Adipocyte (in vitro differentiated cells): Measurements from ENCODE around the gene CDH4.

Experiments used
- DNase-seq: peaks from one replicate; pipeline ENCODE4 v3.0.0-alpha.2; 2015; ENCODE audit warnings: low read depth
- H3K27me3 ChIP-seq: replicated peaks from 2 replicates; pipeline ENCODE4 v1.7.0; 2013; ENCODE audit warnings: mild to moderate bottlenecking, low read length, moderate library complexity; ENCODE audit not compliant: control insufficient read depth, insufficient read depth
- H3K36me3 ChIP-seq: 2 replicates; pipeline ENCODE4 v1.7.0; 2013; ENCODE audit warnings: low read length, mild to moderate bottlenecking, moderate library complexity; ENCODE audit not compliant: control insufficient read depth, insufficient read depth, severe bottlenecking
- H3K4me1 ChIP-seq: 2 replicates; pipeline ENCODE4 v1.7.0; 2013; ENCODE audit warnings: mild to moderate bottlenecking, low read length, moderate library complexity; ENCODE audit not compliant: control insufficient read depth, insufficient read depth
- H3K4me3 ChIP-seq: 2 replicates; pipeline ENCODE4 v1.7.0; 2013; ENCODE audit warnings: mild to moderate bottlenecking, low read length, moderate library complexity
- H3K9ac ChIP-seq: 2 replicates; pipeline ENCODE4 v1.7.0; 2013; ENCODE audit warnings: mild to moderate bottlenecking, low read length, moderate library complexity
- H3K9me3 ChIP-seq: 2 replicates; pipeline ENCODE4 v1.7.0; 2013; ENCODE audit warnings: mild to moderate bottlenecking, low read length, moderate library complexity; ENCODE audit not compliant: control insufficient read depth

Gene CDH4

GRCh38 chr20:61927193-61927825 lies 675.2 kb downstream of the CDH4 start:
- H3K4me1 ChIP-seq: no peaks in the 10 kb centered on the region
- no peak for DNase-seq
- no peaks in the 10 kb centered on the region for H3K9me3 ChIP-seq
- peaks cover 4% of the 10 kb centered on the region for H3K27me3 ChIP-seq
- H3K9ac ChIP-seq: no peak overlapping the region
- no peaks in the 10 kb centered on the region for H3K36me3 ChIP-seq
- H3K4me3 ChIP-seq: no peak overlapping the region

GRCh38 chr20:61927826-61928541 lies 675.9 kb downstream of the CDH4 start:
- Histone ChIP-seq H3K4me1 (no peaks in the 10 kb centered on the region), H3K9me3 (no peaks in the 10 kb centered on the region), H3K9ac (no peak overlapping the region), H3K36me3 (no peaks in the 10 kb centered on the region), H3K4me3 (no peak overlapping the region), H3K27me3 (no peaks in the 10 kb centered on the region)
- no peak for DNase-seq

- H3K9me3 ChIP-seq: no peaks in the 10 kb centered on the region
- H3K9ac ChIP-seq: no peak overlapping the region
- H3K27me3 ChIP-seq: no peaks in the 10 kb centered on the region
- DNase-seq: no peak
- no peaks in the 10 kb centered on the region for H3K36me3 ChIP-seq
- no peaks in the 10 kb centered on the region for H3K4me1 ChIP-seq
- no peak overlapping the region for H3K4me3 ChIP-seq
Measured at GRCh38 chr20:61929561-61929960, 677.5 kb downstream of the CDH4 start.

- H3K4me1 ChIP-seq: no peaks in the 10 kb centered on the region
- no peaks in the 10 kb centered on the region for H3K27me3 ChIP-seq
- H3K36me3 ChIP-seq: no peaks in the 10 kb centered on the region
- no peak overlapping the region for H3K9ac ChIP-seq
- no peaks in the 10 kb centered on the region for H3K9me3 ChIP-seq
- H3K4me3 ChIP-seq: no peak overlapping the region
- no peak for DNase-seq
Measured at GRCh38 chr20:61929971-61930666, 678.1 kb downstream of the CDH4 start.

- DNase-seq: no peak
- Histone ChIP-seq H3K4me1 (no peaks in the 10 kb centered on the region), H3K9ac (no peak overlapping the region), H3K9me3 (no peaks in the 10 kb centered on the region), H3K27me3 (no peaks in the 10 kb centered on the region), H3K4me3 (no peak overlapping the region), H3K36me3 (no peaks in the 10 kb centered on the region)
Measured at GRCh38 chr20:61930776-61931475, 678.9 kb downstream of the CDH4 start.

GRCh38 chr20:61931476-61932198 lies 679.6 kb downstream of the CDH4 start:
- Histone ChIP-seq H3K4me3 (no peak overlapping the region), H3K9ac (no peak overlapping the region), H3K4me1 (no peaks in the 10 kb centered on the region), H3K36me3 (no peaks in the 10 kb centered on the region), H3K9me3 (no peaks in the 10 kb centered on the region), H3K27me3 (no peaks in the 10 kb centered on the region)
- DNase-seq: no peak

- no peaks in the 10 kb centered on the region for H3K4me1 ChIP-seq
- H3K9me3 ChIP-seq: no peaks in the 10 kb centered on the region
- H3K4me3 ChIP-seq: no peak overlapping the region
- no peak overlapping the region for H3K9ac ChIP-seq
- no peaks in the 10 kb centered on the region for H3K27me3 ChIP-seq
- H3K36me3 ChIP-seq: no peaks in the 10 kb centered on the region
- DNase-seq: no peak
Measured at GRCh38 chr20:61932199-61932592, 680.1 kb downstream of the CDH4 start.

- no peaks in the 10 kb centered on the region for H3K9me3 ChIP-seq
- no peak overlapping the region for H3K4me3 ChIP-seq
- no peak for DNase-seq
- no peak overlapping the region for H3K9ac ChIP-seq
- no peaks in the 10 kb centered on the region for H3K4me1 ChIP-seq
- H3K27me3 ChIP-seq: peaks cover under 1% of the 10 kb centered on the region
- no peaks in the 10 kb centered on the region for H3K36me3 ChIP-seq
Measured at GRCh38 chr20:61932711-61933480, 680.8 kb downstream of the CDH4 start.

GRCh38 chr20:61933481-61933950 lies 681.5 kb downstream of the CDH4 start:
- peaks cover 5% of the 10 kb centered on the region for H3K27me3 ChIP-seq
- no peak overlapping the region for H3K4me3 ChIP-seq
- H3K4me1 ChIP-seq: no peaks in the 10 kb centered on the region
- H3K9ac ChIP-seq: no peak overlapping the region
- no peaks in the 10 kb centered on the region for H3K36me3 ChIP-seq
- no peak for DNase-seq
- H3K9me3 ChIP-seq: no peaks in the 10 kb centered on the region

- no peak for DNase-seq
- H3K4me3 ChIP-seq: no peak overlapping the region
Measured at GRCh38 chr20:61933951-61934715, 682.1 kb downstream of the CDH4 start.

More at GRCh38 chr20:61933951-61934715, 682.1 kb downstream of the CDH4 start:
- Histone ChIP-seq H3K36me3 (no peaks in the 10 kb centered on the region), H3K27me3 (peaks cover 6% of the 10 kb centered on the region), H3K4me1 (no peaks in the 10 kb centered on the region), H3K9me3 (no peaks in the 10 kb centered on the region), H3K9ac (no peak overlapping the region)
